DMS114 treated with DMSO at 0.1 percent for 48 hours (cell line): ENCODE measurements around the gene CUX1.
A peak's percentile ranks its signal among the peaks of the same experiment; 100 is the strongest.
"Not testable (repeated sequence)": the region's sequence is repeated elsewhere in the genome, so short reads cannot be mapped to it uniquely, and the experiment has no call there.

Source experiments
- DNase-seq: peaks from one replicate; lab custom pipeline; 2025; ENCODE audit not compliant: unreplicated experiment; lab: John Stamatoyannopoulos, UW

Gene CUX1

GRCh38 chr7:101798173-101798572, 19.3 kb upstream of the CUX1 start:
- not testable (repeated sequence) for DNase-seq

- DNase-seq, result no peak
Observed at GRCh38 chr7:101803203-101804087, 14.0 kb upstream of the CUX1 start.

GRCh38 chr7:101804088-101804963, 13.1 kb upstream of the CUX1 start:
- DNase-seq, result no peak

- DNase-seq, result no peak
Observed at GRCh38 chr7:101804967-101805366, 12.5 kb upstream of the CUX1 start.

- no peak for DNase-seq
Observed at GRCh38 chr7:101812595-101812994, 4.8 kb upstream of the CUX1 start.

GRCh38 chr7:101813402-101814019, 3.9 kb upstream of the CUX1 start:
- DNase-seq, result no peak

- DNase-seq, result peak; percentile 54
Observed at GRCh38 chr7:101814081-101814990, 3.1 kb upstream of the CUX1 start.

GRCh38 chr7:101814991-101815825, 2.2 kb upstream of the CUX1 start:
- no peak for DNase-seq

- DNase-seq, result peak; percentile 51
Observed at GRCh38 chr7:101815826-101816594, 1.4 kb upstream of the CUX1 start.

GRCh38 chr7:101816595-101817470, 593 bp upstream of the CUX1 start:
- DNase-seq, result no peak

- no peak for DNase-seq
Observed at GRCh38 chr7:101818287-101819071, 1.1 kb downstream of the CUX1 start.

- DNase-seq, result no peak
Observed at GRCh38 chr7:101819183-101819582, 1.8 kb downstream of the CUX1 start.

GRCh38 chr7:101819913-101820522, 2.6 kb downstream of the CUX1 start:
- DNase-seq, result no peak

GRCh38 chr7:101820703-101821102, 3.3 kb downstream of the CUX1 start:
- DNase-seq, result no peak

- not testable (repeated sequence) for DNase-seq
Observed at GRCh38 chr7:101822632-101823031, 5.2 kb downstream of the CUX1 start.

GRCh38 chr7:101823096-101823495, 5.7 kb downstream of the CUX1 start:
- DNase-seq, result no peak

- no peak for DNase-seq
Observed at GRCh38 chr7:101823596-101823995, 6.2 kb downstream of the CUX1 start.
